GM19023 (cell line): Measurements from ENCODE around the gene PCSK5.
A peak's percentile ranks its signal among the peaks of the same experiment; 100 is the strongest.
"Not testable (repeated sequence)": the region's sequence is repeated elsewhere in the genome, so short reads cannot be mapped to it uniquely, and the experiment has no call there.

Source experiments
- ATAC-seq: cut with Tn5 transposase; IDR thresholded peaks from one replicate; pipeline ENCODE4 v1.9.1; 2021; ENCODE audit warnings: mild to moderate bottlenecking, moderate library complexity; ENCODE audit not compliant: unreplicated experiment

PCSK5 gene

GRCh38 chr9:75889577-75889976 is 896 bp upstream of the PCSK5 start:
- ATAC-seq = no peak

GRCh38 chr9:75889977-75890471 is 449 bp upstream of the PCSK5 start:
- no peak for ATAC-seq

GRCh38 chr9:75891277-75891741 is 836 bp downstream of the PCSK5 start:
- peak; percentile 8 for ATAC-seq

- ATAC-seq = no peak
These were observed 1.3 kb downstream of the PCSK5 start for GRCh38 chr9:75891771-75892215.

GRCh38 chr9:75892216-75892911 is 1.9 kb downstream of the PCSK5 start:
- no peak for ATAC-seq

- ATAC-seq = no peak
These were observed 2.6 kb downstream of the PCSK5 start for GRCh38 chr9:75893106-75893505.

- no peak for ATAC-seq
These were observed 4.1 kb downstream of the PCSK5 start for GRCh38 chr9:75894566-75894965.

- no peak for ATAC-seq
These were observed 4.6 kb downstream of the PCSK5 start for GRCh38 chr9:75895112-75895511.

- no peak for ATAC-seq
These were observed 5.7 kb downstream of the PCSK5 start for GRCh38 chr9:75896193-75896592.

GRCh38 chr9:75900893-75901524 is 10.5 kb downstream of the PCSK5 start:
- ATAC-seq = not testable (repeated sequence)

GRCh38 chr9:75903785-75904360 is 13.4 kb downstream of the PCSK5 start:
- no peak for ATAC-seq

- ATAC-seq = no peak
These were observed 13.9 kb downstream of the PCSK5 start for GRCh38 chr9:75904364-75904763.

- ATAC-seq = no peak
These were observed 16.1 kb downstream of the PCSK5 start for GRCh38 chr9:75906531-75906930.

GRCh38 chr9:75907329-75907728 is 16.9 kb downstream of the PCSK5 start:
- ATAC-seq = no peak

GRCh38 chr9:75907923-75908322 is 17.4 kb downstream of the PCSK5 start:
- ATAC-seq = no peak

GRCh38 chr9:75909776-75910175 is 19.3 kb downstream of the PCSK5 start:
- ATAC-seq = no peak

GRCh38 chr9:75910731-75911130 is 20.3 kb downstream of the PCSK5 start:
- ATAC-seq = no peak

GRCh38 chr9:75911390-75911789 is 20.9 kb downstream of the PCSK5 start:
- ATAC-seq = no peak

- ATAC-seq = no peak
These were observed 22.5 kb downstream of the PCSK5 start for GRCh38 chr9:75912951-75913350.

GRCh38 chr9:75914002-75914401 is 23.5 kb downstream of the PCSK5 start:
- ATAC-seq = no peak

- ATAC-seq = no peak
These were observed 24.5 kb downstream of the PCSK5 start for GRCh38 chr9:75914883-75915452.

- ATAC-seq = no peak
These were observed 27.7 kb downstream of the PCSK5 start for GRCh38 chr9:75918154-75918553.
